Right ventricle myocardium superior (tissue), 1 donor: Measurements from ENCODE around the gene NR2F2. TPM values are rescaled to one million over a fixed set of nuclear protein-coding genes. Genes with fewer than 3 reads are reported as not detected.

Experiments used
- ATAC-seq: fragments of 200-7000 bp; cut with Tn5 transposase; one replicate; pipeline ENCODE4 v1.9.1; 2020; ENCODE audit warnings: mild to moderate bottlenecking; ENCODE audit not compliant: poor library complexity
- DNase-seq: peaks from one replicate; pipeline ENCODE4 v3.0.0-alpha.2; 2020
- intact Hi-C: fragments of 100-400 bp; cut with DNase I; formaldehyde crosslinking; loops from one replicate; pipeline ENCODE4 v1.11.2; 2022
- total RNA-seq: library from RNA; stranded (reverse); fragmentation: NEBNext Ultra II Directional; extraction: Animal tissue kit (Norgen Biotek cat#: 25700); gene quantifications from one replicate; pipeline ENCODE4 v1.2.1, GENCODE V29; 2021
- donor health status: DM: no; HTN: yes; CAD: no; lungs with severe emphysema.

The NR2F2 gene
- total RNA-seq, 1 donor from 2014 or later: 11.0 TPM

- ATAC-seq (no peak), DNase-seq (no peak)
- intact Hi-C loops: no loop called here
Observed at GRCh38 chr15:96312641-96313335, 17.7 kb upstream of the NR2F2 start.

- intact Hi-C loops: no loop called here
- ATAC-seq (no peak), DNase-seq (no peak)
Observed at GRCh38 chr15:96314518-96314917, 16.0 kb upstream of the NR2F2 start.

- no peak for ATAC-seq
- DNase-seq: no peak
- intact Hi-C loops: no loop called here
Observed at GRCh38 chr15:96314963-96315362, 15.5 kb upstream of the NR2F2 start.

- ATAC-seq: no peak
- DNase-seq: no peak
- intact Hi-C loops: no loop called here
Observed at GRCh38 chr15:96316953-96317629, 13.4 kb upstream of the NR2F2 start.

- ATAC-seq: no peak
- intact Hi-C loops: no loop called here
- no peak for DNase-seq
Observed at GRCh38 chr15:96320107-96320506, 10.4 kb upstream of the NR2F2 start.

GRCh38 chr15:96320703-96321638 is 9.5 kb upstream of the NR2F2 start:
- no peak for DNase-seq
- no peak for ATAC-seq
- intact Hi-C loops: no loop called here

GRCh38 chr15:96321639-96322535 is 8.6 kb upstream of the NR2F2 start:
- peak; percentile 56 for DNase-seq
- intact Hi-C loops: no loop called here

GRCh38 chr15:96322536-96323318 is 7.8 kb upstream of the NR2F2 start:
- peak; percentile 20 for ATAC-seq
- DNase-seq: peak; percentile 48
- intact Hi-C loops: no loop called here

More at GRCh38 chr15:96321639-96322535, 8.6 kb upstream of the NR2F2 start:
- ATAC-seq: peak; percentile 60

GRCh38 chr15:96323319-96324145 is 7.0 kb upstream of the NR2F2 start:
- DNase-seq (no peak), ATAC-seq (no peak)
- intact Hi-C loops: no loop called here

GRCh38 chr15:96324192-96324895 is 6.2 kb upstream of the NR2F2 start:
- intact Hi-C loops: no loop called here
- peak; percentile 48 for DNase-seq
- ATAC-seq: no peak

- intact Hi-C loops: no loop called here
- DNase-seq: no peak
- no peak for ATAC-seq
Observed at GRCh38 chr15:96324940-96325540, 5.5 kb upstream of the NR2F2 start.

GRCh38 chr15:96325541-96326327 is 4.8 kb upstream of the NR2F2 start:
- no peak for DNase-seq
- no peak for ATAC-seq
- intact Hi-C loops: no loop called here

- ATAC-seq (peak; percentile 6), DNase-seq (peak; percentile 64)
- intact Hi-C loops: no loop called here
Observed at GRCh38 chr15:96326328-96327154, 4.0 kb upstream of the NR2F2 start.

- ATAC-seq: peak; percentile 55
- intact Hi-C loops: no loop called here
- DNase-seq: no peak
Observed at GRCh38 chr15:96327155-96327741, 3.3 kb upstream of the NR2F2 start.
